Panc1 (cell line): Measurements from ENCODE around the gene PEAR1. TPM values are rescaled to one million over a fixed set of nuclear protein-coding genes. Genes with fewer than 3 reads are reported as not detected.
A peak's percentile ranks its signal among the peaks of the same experiment; 100 is the strongest.

ENCODE experiments used
- ATAC-seq: fragments of 200-7000 bp; cut with Tn5 transposase; 2 replicates; pipeline ENCODE4 v1.9.1; 2020; ENCODE audit warnings: mild to moderate bottlenecking, moderate library complexity
- BruUV-seq: library from RNA; stranded (reverse); fragments of 400-500 nt; replicated peaks from 2 replicates; lab custom pipeline; 2021; lab: Mats Ljungman, UMichigan
- CTCF ChIA-PET: fragments of 300-600 bp; sonication (Branson Sonifier 250); formaldehyde crosslinking; loops from one replicate; lab custom pipeline; 2022; ENCODE audit warnings: antibody characterized with exemption; lab: Charles Lee
- POLR2A ChIA-PET: fragments of 300-600 bp; sonication (Branson Sonifier 250); formaldehyde crosslinking; loops from one replicate; lab custom pipeline; 2022; ENCODE audit warnings: antibody characterized with exemption; lab: Charles Lee
- DNase-seq: peaks from one replicate; pipeline ENCODE4 v3.0.0-alpha.2; 2010; ENCODE audit warnings: low read depth, low spot score
- H3K27ac ChIP-seq: 2 replicates; pipeline ENCODE4 v1.5.1; 2011; ENCODE audit warnings: mild to moderate bottlenecking, low read length, inconsistent platforms
- H3K27me3 ChIP-seq: fragments of 200-500 bp; sonication (Bioruptor generic); 2 replicates; pipeline ENCODE4 v1.6.0; 2014; ENCODE audit warnings: low read length, inconsistent platforms; ENCODE audit not compliant: control insufficient read depth, insufficient read depth
- H3K36me3 ChIP-seq: fragments of 200-500 bp; sonication (Bioruptor generic); 2 replicates; pipeline ENCODE4 v1.5.1; 2014; ENCODE audit warnings: inconsistent platforms, mild to moderate bottlenecking, low read length, moderate library complexity; ENCODE audit not compliant: control insufficient read depth, insufficient read depth
- H3K4me1 ChIP-seq: 2 replicates; pipeline ENCODE4 v1.5.1; 2011; ENCODE audit warnings: inconsistent platforms, mild to moderate bottlenecking, low read length, moderate library complexity; ENCODE audit not compliant: control insufficient read depth, insufficient read depth
- H3K4me3 ChIP-seq, 2 experiments: 2 replicates each; pipeline ENCODE4 v1.5.1; 2011 to 2012; ENCODE audit warnings: low read depth in 2 of 2, low read length in 2 of 2, mild to moderate bottlenecking in 2 of 2, inconsistent platforms in 1 of 2, moderate library complexity in 1 of 2
- H3K9me3 ChIP-seq: fragments of 200-500 bp; sonication (Bioruptor generic); 2 replicates; pipeline ENCODE4 v1.5.1; 2014; ENCODE audit warnings: low read depth, mild to moderate bottlenecking, inconsistent platforms, low read length, moderate library complexity; ENCODE audit not compliant: control insufficient read depth, insufficient read depth
- CTCF ChIP-seq: fragments of 450-650 bp; IDR thresholded peaks from 2 replicates; pipeline ENCODE4 v1.5.1; 2017; ENCODE audit warnings: mild to moderate bottlenecking
- POLR2AphosphoS5 ChIP-seq: IDR thresholded peaks from 2 replicates; pipeline ENCODE4 v1.6.1; 2012; ENCODE audit warnings: mild to moderate bottlenecking, low read depth, low read length, moderate library complexity
- REST ChIP-seq, 2 experiments: IDR thresholded peaks; 2 replicates each; pipeline ENCODE4 v1.6.1; 2011 to 2012; ENCODE audit warnings: low read depth in 2 of 2, control low read depth in 1 of 2, low read length in 1 of 2, mild to moderate bottlenecking in 1 of 2, moderate library complexity in 1 of 2; ENCODE audit not compliant: insufficient read depth in 1 of 2
- SIN3A ChIP-seq: IDR thresholded peaks from 2 replicates; pipeline ENCODE4 v1.6.1; 2012; ENCODE audit warnings: low read depth, mild to moderate bottlenecking, low read length, moderate library complexity, borderline replicate concordance; ENCODE audit not compliant: insufficient read depth
- TCF7L2 ChIP-seq: IDR thresholded peaks from 2 replicates; pipeline ENCODE4 v1.6.1; 2011; ENCODE audit warnings: mild to moderate bottlenecking, low read depth, low read length, inconsistent platforms
- in situ Hi-C: cut with HindIII; loops from 2 replicates; pipeline ENCODE4 v1.10.0; 2016; ENCODE audit warnings: low sequenced_read_pairs, low pct_unique_long_range_greater_than_20kb
- intact Hi-C: fragments of 100-400 bp; cut with micrococcal nuclease; formaldehyde crosslinking; loops from one replicate; pipeline ENCODE4 v1.10.0; 2022; ENCODE audit not compliant: unreplicated experiment
- total RNA-seq: library from RNA; stranded (reverse); gene quantifications from one replicate; pipeline ENCODE4 v1.2.1, GENCODE V29; 2021; ENCODE audit not compliant: unreplicated experiment

The PEAR1 gene
- total RNA-seq, 1 experiment from 2014 or later = 16.1 TPM

DNA sequence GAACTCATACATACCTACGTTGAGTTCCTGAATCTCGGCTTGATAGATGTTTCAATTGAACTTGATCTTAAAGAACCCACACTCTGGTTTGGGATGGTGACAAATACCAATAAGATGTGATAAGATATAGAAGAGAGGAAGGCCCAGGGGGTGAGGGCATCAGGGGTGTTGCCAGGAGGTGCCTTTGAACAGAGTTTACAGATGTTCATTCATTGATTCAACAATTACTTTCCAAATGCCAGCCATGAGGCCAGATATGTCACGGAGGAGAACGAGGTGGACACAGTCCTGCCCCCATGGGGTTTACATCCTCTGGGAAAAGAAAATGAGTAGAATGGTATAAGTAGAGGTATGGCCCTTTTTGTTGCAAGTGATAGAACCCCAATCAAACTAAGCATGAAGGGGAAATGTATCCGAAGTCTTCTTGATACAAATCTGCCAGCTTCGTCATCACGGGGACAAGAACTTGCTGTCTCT, 27.6 kb downstream of the PEAR1 start:
- Histone ChIP-seq H3K4me1 (peaks cover 3% of the 10 kb centered on the region; the same call in 1 of the 2 replicates), H3K9me3 (no peaks in the 10 kb centered on the region), H3K36me3 (no peaks in the 10 kb centered on the region), H3K27me3 (no peaks in the 10 kb centered on the region), H3K27ac (no peak overlapping the region), H3K4me3 (peak overlapping the region; percentile 28 to 47; a peak in 2 of 4 replicates)
- in situ Hi-C loops (no loop called here), intact Hi-C loops (loop anchor here (10.0 kb wide), 1 partner anchor 66 kb away; the partner anchor contains the start of gene INSRR)
- TF ChIP-seq REST (IDR thresholded peaks at IDR 0.05; ENCODE audit: insufficient read depth in 1 of 2, low read depth in 2 of 2, low read length in 1 of 2) = no peak
- no peak for TF ChIP-seq SIN3A
- CTCF ChIA-PET = interaction anchor here (0.7 to 1.3 kb wide), 2 partner anchors 23 to 286 kb away, joined by 3 to 10 read pairs; no protein-coding TSS in a partner anchor
- POLR2A ChIA-PET = no interaction called here
- DNase-seq (no peak), ATAC-seq (no peak)
- no TSS peak for BruUV-seq

DNA sequence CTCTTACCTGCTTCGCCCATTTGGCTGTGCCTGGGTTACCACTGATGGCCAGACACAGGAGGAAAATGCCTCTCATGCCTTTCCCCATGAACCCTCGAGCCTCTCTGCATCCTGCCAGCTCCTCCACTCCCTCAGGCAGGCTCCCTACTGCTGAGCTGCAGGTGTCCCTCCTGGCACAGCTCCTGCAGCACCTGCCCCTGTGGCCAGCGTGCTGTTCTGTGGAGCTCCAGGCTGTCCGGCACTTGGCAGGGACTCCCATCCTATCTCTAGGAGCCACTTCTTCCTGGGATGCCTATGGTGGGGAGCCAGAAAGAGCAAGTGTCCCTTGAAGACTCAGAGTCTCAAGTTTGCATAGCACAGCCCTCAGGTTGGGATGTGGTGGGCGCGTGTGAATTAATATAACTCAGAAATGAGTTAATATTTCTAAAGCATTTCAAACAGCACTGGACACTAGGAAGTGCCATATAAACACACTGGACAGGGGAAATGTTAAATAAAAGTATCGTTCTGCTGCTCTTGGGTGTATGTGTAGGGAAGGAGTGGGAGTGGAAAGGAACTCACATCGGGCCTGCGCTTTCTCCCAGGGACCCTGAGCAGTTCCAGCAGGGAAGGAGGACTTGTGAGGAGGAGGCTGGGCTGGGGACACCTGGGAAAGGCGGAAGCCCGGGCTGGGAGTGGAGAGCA, 29.6 kb downstream of the PEAR1 start:
- ChIA-PET POLR2A (no interaction called here), CTCF (interaction anchor here (1.0 to 1.4 kb wide), 2 partner anchors 31 to 109 kb away, joined by 3 to 7 read pairs; no protein-coding TSS in a partner anchor)
- DNase-seq (no peak), ATAC-seq (no peak)
- Histone ChIP-seq H3K4me1 (peaks cover 6% of the 10 kb centered on the region; the same call in 1 of the 2 replicates), H3K27me3 (no peaks in the 10 kb centered on the region), H3K27ac (no peak overlapping the region), H3K9me3 (no peaks in the 10 kb centered on the region), H3K36me3 (no peaks in the 10 kb centered on the region), H3K4me3 (no peak overlapping the region)
- no peak for TF ChIP-seq CTCF
- no peak for TF ChIP-seq SIN3A
- TF ChIP-seq TCF7L2 = no peak
- TF ChIP-seq REST (IDR thresholded peaks at IDR 0.05; ENCODE audit: insufficient read depth in 1 of 2, low read depth in 2 of 2, low read length in 1 of 2) = no peak
- no peak for TF ChIP-seq POLR2AphosphoS5
- in situ Hi-C loops = no loop called here
- intact Hi-C loops = loop anchor here (10.0 kb wide), 1 partner anchor 68 kb away; the partner anchor contains the start of gene INSRR
- no TSS peak for BruUV-seq
